H9 (cell line): ENCODE data around the gene CWC15. TPM values are rescaled to one million over a fixed set of nuclear protein-coding genes. Genes with fewer than 3 reads are reported as not detected.

Experiments
- DNase-seq: peaks from one replicate; pipeline ENCODE4 v3.0.0-alpha.2; 2017
- H2AFZ ChIP-seq: one replicate; pipeline ENCODE4 v1.6.1; 2013; ENCODE audit warnings: mild to moderate bottlenecking, low read length, control low read depth, moderate library complexity
- H2AK5ac ChIP-seq: 2 replicates; pipeline ENCODE4 v1.6.1; 2013; ENCODE audit warnings: low read length, control low read depth, mixed read lengths; ENCODE audit not compliant: insufficient read length
- H2BK120ac ChIP-seq: one replicate; pipeline ENCODE4 v1.6.1; 2013; ENCODE audit warnings: low read depth, mild to moderate bottlenecking, low read length, control low read depth, inconsistent platforms; ENCODE audit not compliant: poor library complexity, severe bottlenecking
- H2BK12ac ChIP-seq: 2 replicates; pipeline ENCODE4 v1.6.1; 2013; ENCODE audit warnings: low read length, control low read depth, mixed read lengths, low read depth; ENCODE audit not compliant: insufficient read length
- H2BK15ac ChIP-seq: 2 replicates; pipeline ENCODE4 v1.6.1; 2013; ENCODE audit warnings: low read depth, low read length, control low read depth
- H2BK20ac ChIP-seq: one replicate; pipeline ENCODE4 v1.6.1; 2013; ENCODE audit warnings: low read depth, mild to moderate bottlenecking, low read length, control low read depth, inconsistent platforms; ENCODE audit not compliant: poor library complexity, severe bottlenecking
- H2BK5ac ChIP-seq: 2 replicates; pipeline ENCODE4 v1.6.1; 2013; ENCODE audit warnings: low read length, control low read depth, mixed read lengths; ENCODE audit not compliant: insufficient read length
- H3K14ac ChIP-seq: 2 replicates; pipeline ENCODE4 v1.6.1; 2013; ENCODE audit warnings: low read length, control low read depth; ENCODE audit not compliant: insufficient read depth
- H3K18ac ChIP-seq: 2 replicates; pipeline ENCODE4 v1.6.1; 2013; ENCODE audit warnings: low read depth, mild to moderate bottlenecking, mixed read lengths, low read length, control low read depth; ENCODE audit not compliant: insufficient read length
- H3K23ac ChIP-seq: 2 replicates; pipeline ENCODE4 v1.6.1; 2013; ENCODE audit warnings: low read length, control low read depth, mixed read lengths, low read depth; ENCODE audit not compliant: insufficient read length
- H3K23me2 ChIP-seq: 2 replicates; pipeline ENCODE4 v1.6.1; 2013; ENCODE audit warnings: low read depth, mild to moderate bottlenecking, mixed read lengths, low read length, control low read depth; ENCODE audit not compliant: insufficient read length, poor library complexity, severe bottlenecking
- H3K27ac ChIP-seq: 2 replicates; pipeline ENCODE4 v1.5.1; 2013; ENCODE audit warnings: low read length, control low read depth, mixed read lengths, low read depth; ENCODE audit not compliant: insufficient read length
- H3K27me3 ChIP-seq: 2 replicates; pipeline ENCODE4 v1.6.1; 2013; ENCODE audit warnings: low read length, control low read depth, inconsistent platforms; ENCODE audit not compliant: insufficient read depth
- H3K4ac ChIP-seq: 2 replicates; pipeline ENCODE4 v1.6.1; 2013; ENCODE audit warnings: low read depth, mild to moderate bottlenecking, control low read depth, inconsistent platforms, low read length, moderate library complexity
- H3K4me1 ChIP-seq: 2 replicates; pipeline ENCODE4 v1.6.1; 2013; ENCODE audit warnings: low read length, control low read depth, inconsistent platforms; ENCODE audit not compliant: insufficient read depth
- H3K4me2 ChIP-seq: 2 replicates; pipeline ENCODE4 v1.6.1; 2013; ENCODE audit warnings: low read length, control low read depth, mixed read lengths; ENCODE audit not compliant: insufficient read length, insufficient read depth
- H3K56ac ChIP-seq: 2 replicates; pipeline ENCODE4 v1.6.1; 2013; ENCODE audit warnings: low read depth, mild to moderate bottlenecking, mixed read lengths, low read length, control low read depth; ENCODE audit not compliant: insufficient read length
- H3K79me1 ChIP-seq: 2 replicates; pipeline ENCODE4 v1.6.1; 2013; ENCODE audit warnings: low read depth, mild to moderate bottlenecking, moderate library complexity, low read length, control low read depth, inconsistent platforms; ENCODE audit not compliant: insufficient read depth, poor library complexity, severe bottlenecking
- H3K79me2 ChIP-seq: 2 replicates; pipeline ENCODE4 v1.6.1; 2013; ENCODE audit warnings: low read length, control low read depth, inconsistent platforms; ENCODE audit not compliant: insufficient read depth
- H3K9ac ChIP-seq: 2 replicates; pipeline ENCODE4 v1.6.1; 2013; ENCODE audit warnings: low read length, control low read depth, mixed read lengths; ENCODE audit not compliant: insufficient read length; ENCODE audit errors: extremely low read depth
- H3K9me3 ChIP-seq: one replicate; pipeline ENCODE4 v1.6.1; 2013; ENCODE audit warnings: low read depth, low read length, inconsistent platforms; ENCODE audit not compliant: control insufficient read depth
- H3T11ph ChIP-seq: one replicate; pipeline ENCODE4 v1.6.1; 2013; ENCODE audit warnings: mild to moderate bottlenecking, low read length, control low read depth, inconsistent platforms
- H4K20me1 ChIP-seq: one replicate; pipeline ENCODE4 v1.6.1; 2013; ENCODE audit not compliant: control insufficient read depth, insufficient read length, insufficient read depth
- H4K5ac ChIP-seq: 2 replicates; pipeline ENCODE4 v1.6.1; 2013; ENCODE audit warnings: low read depth, mild to moderate bottlenecking, mixed read lengths, low read length, control low read depth; ENCODE audit not compliant: insufficient read length
- H4K8ac ChIP-seq: replicated peaks from 2 replicates; pipeline ENCODE4 v1.6.1; 2013; ENCODE audit warnings: low read length, control low read depth, mixed read lengths, low read depth; ENCODE audit not compliant: insufficient read length
- H4K91ac ChIP-seq: 2 replicates; pipeline ENCODE4 v1.6.1; 2013; ENCODE audit warnings: low read depth, mild to moderate bottlenecking, moderate library complexity, mixed read lengths, low read length, control low read depth; ENCODE audit not compliant: insufficient read length
- H3K27ac Mint-ChIP-seq, 3 experiments: 2 replicates in 2 of 3; 3 replicates in 1 of 3; pipeline ENCODE4 v1.8.0; 2020 to 2021; ENCODE audit warnings: mixed read lengths in 3 of 3, mild to moderate bottlenecking in 1 of 3, moderate library complexity in 1 of 3
- H3K27me3 Mint-ChIP-seq: 2 replicates; pipeline ENCODE4 v1.8.0; 2021; ENCODE audit warnings: low read depth, mild to moderate bottlenecking, moderate library complexity, mixed read lengths
- H3K36me3 Mint-ChIP-seq, 3 experiments: 2 replicates in 2 of 3; 3 replicates in 1 of 3; pipeline ENCODE4 v1.8.0; 2020 to 2021; ENCODE audit warnings: low read depth in 3 of 3, mixed read lengths in 3 of 3; ENCODE audit not compliant: insufficient read depth in 1 of 3
- H3K4me1 Mint-ChIP-seq, 2 experiments: 2 replicates each; pipeline ENCODE4 v1.8.0; 2020; ENCODE audit warnings: mixed read lengths in 2 of 2
- H3K4me3 Mint-ChIP-seq, 2 experiments: 2 replicates in 1 of 2; 3 replicates in 1 of 2; pipeline ENCODE4 v1.8.0; 2020 to 2021; ENCODE audit warnings: mild to moderate bottlenecking in 2 of 2, mixed read lengths in 2 of 2, moderate library complexity in 1 of 2
- H3K9me3 Mint-ChIP-seq, 2 experiments: 2 replicates in 1 of 2; 3 replicates in 1 of 2; pipeline ENCODE4 v1.8.0; 2020; ENCODE audit warnings: mild to moderate bottlenecking in 2 of 2, mixed read lengths in 2 of 2, moderate library complexity in 1 of 2
- total RNA-seq: library from RNA; stranded (reverse); gene quantifications from 2 replicates; pipeline ENCODE4 v1.2.1, GENCODE V29; 2021
- TF ChIP-seq, protein P1 (sequence below): fragments of 200-600 bp; sonication (generic); conservative IDR thresholded peaks from 3 replicates; pipeline ENCODE4 v1.8.0; 2021; ENCODE audit warnings: antibody characterized with exemption, mild to moderate bottlenecking

The CWC15 gene
- total RNA-seq, 1 experiment from 2014 or later = 76.9 TPM

- DNase-seq = no peak
- H3K4me2 ChIP-seq = no peak overlapping the region
- H2AK5ac ChIP-seq = no peak overlapping the region
- H3K27me3 ChIP-seq = no peaks in the 10 kb centered on the region
- H2BK15ac ChIP-seq = no peak overlapping the region
- no peak overlapping the region for H2BK120ac ChIP-seq
- H3K9me3 ChIP-seq = no peaks in the 10 kb centered on the region
- no peak overlapping the region for H2BK5ac ChIP-seq
- no peak overlapping the region for H2AFZ ChIP-seq
- H3K23me2 ChIP-seq = no peaks in the 10 kb centered on the region
- H4K5ac ChIP-seq = no peak overlapping the region
- H3K36me3 Mint-ChIP-seq = peaks cover 0 to 7% (median 0%) of the 10 kb centered on the region in 3 experiments; a peak in 2 of 7 replicates
- H3K4me1 Mint-ChIP-seq = no peaks in the 10 kb centered on the region
- no peaks in the 10 kb centered on the region for H3K4me1 ChIP-seq
- no peaks in the 10 kb centered on the region for H4K20me1 ChIP-seq
- no peak overlapping the region for H3K27ac Mint-ChIP-seq
- no peak overlapping the region for H3K9ac ChIP-seq
- H3K56ac ChIP-seq = no peak overlapping the region
- no peak overlapping the region for H4K91ac ChIP-seq
- no peak overlapping the region for H3T11ph ChIP-seq
- H3K79me1 ChIP-seq = no peaks in the 10 kb centered on the region
- no peak overlapping the region for H3K23ac ChIP-seq
- H3K14ac ChIP-seq = no peak overlapping the region
- H3K18ac ChIP-seq = no peak overlapping the region
- H3K27ac ChIP-seq = no peak overlapping the region
- H3K4me3 Mint-ChIP-seq = no peak overlapping the region
- H3K27me3 Mint-ChIP-seq = peaks cover 12% of the 10 kb centered on the region
- no peak overlapping the region for H4K8ac ChIP-seq
- H2BK20ac ChIP-seq = no peak overlapping the region
- TF ChIP-seq, protein P1, sequence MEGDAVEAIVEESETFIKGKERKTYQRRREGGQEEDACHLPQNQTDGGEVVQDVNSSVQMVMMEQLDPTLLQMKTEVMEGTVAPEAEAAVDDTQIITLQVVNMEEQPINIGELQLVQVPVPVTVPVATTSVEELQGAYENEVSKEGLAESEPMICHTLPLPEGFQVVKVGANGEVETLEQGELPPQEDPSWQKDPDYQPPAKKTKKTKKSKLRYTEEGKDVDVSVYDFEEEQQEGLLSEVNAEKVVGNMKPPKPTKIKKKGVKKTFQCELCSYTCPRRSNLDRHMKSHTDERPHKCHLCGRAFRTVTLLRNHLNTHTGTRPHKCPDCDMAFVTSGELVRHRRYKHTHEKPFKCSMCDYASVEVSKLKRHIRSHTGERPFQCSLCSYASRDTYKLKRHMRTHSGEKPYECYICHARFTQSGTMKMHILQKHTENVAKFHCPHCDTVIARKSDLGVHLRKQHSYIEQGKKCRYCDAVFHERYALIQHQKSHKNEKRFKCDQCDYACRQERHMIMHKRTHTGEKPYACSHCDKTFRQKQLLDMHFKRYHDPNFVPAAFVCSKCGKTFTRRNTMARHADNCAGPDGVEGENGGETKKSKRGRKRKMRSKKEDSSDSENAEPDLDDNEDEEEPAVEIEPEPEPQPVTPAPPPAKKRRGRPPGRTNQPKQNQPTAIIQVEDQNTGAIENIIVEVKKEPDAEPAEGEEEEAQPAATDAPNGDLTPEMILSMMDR = no peak
- H3K9me3 Mint-ChIP-seq = no peaks in the 10 kb centered on the region; a peak in 1 of 5 replicates
- no peak overlapping the region for H2BK12ac ChIP-seq
- no peaks in the 10 kb centered on the region for H3K79me2 ChIP-seq
- no peak overlapping the region for H3K4ac ChIP-seq
These were observed 30.4 kb upstream of the CWC15 start for GRCh38 chr11:95003716-95004115.
